H7 (cell line): ENCODE results near the gene ILKAP. TPM values are rescaled to one million over a fixed set of nuclear protein-coding genes. Genes with fewer than 3 reads are reported as not detected.

ENCODE experiments used
- DNase-seq: peaks from one replicate; pipeline ENCODE4 v3.0.0; 2012
- H3K27me3 ChIP-seq: 2 replicates; pipeline ENCODE4 v1.6.0; 2011; ENCODE audit warnings: mild to moderate bottlenecking, low read length; ENCODE audit not compliant: control insufficient read depth, insufficient read depth
- H3K36me3 ChIP-seq: replicated peaks from 2 replicates; pipeline ENCODE4 v1.5.1; 2011; ENCODE audit warnings: low read length; ENCODE audit not compliant: control insufficient read depth, insufficient read depth
- H3K4me3 ChIP-seq: 2 replicates; pipeline ENCODE4 v1.5.1; 2011; ENCODE audit warnings: low read depth, mild to moderate bottlenecking, control low read depth, low read length, moderate library complexity; ENCODE audit not compliant: insufficient read depth
- total RNA-seq: library from RNA; depleted of rRNA; stranded (reverse); fragments of >200 nt; shearing (Covaris generic); gene quantifications from 2 replicates; pipeline ENCODE4 v1.2.3, GENCODE V29; 2014

Gene ILKAP
- total RNA-seq, 1 experiment from 2014 or later = 12.8 TPM

DNA sequence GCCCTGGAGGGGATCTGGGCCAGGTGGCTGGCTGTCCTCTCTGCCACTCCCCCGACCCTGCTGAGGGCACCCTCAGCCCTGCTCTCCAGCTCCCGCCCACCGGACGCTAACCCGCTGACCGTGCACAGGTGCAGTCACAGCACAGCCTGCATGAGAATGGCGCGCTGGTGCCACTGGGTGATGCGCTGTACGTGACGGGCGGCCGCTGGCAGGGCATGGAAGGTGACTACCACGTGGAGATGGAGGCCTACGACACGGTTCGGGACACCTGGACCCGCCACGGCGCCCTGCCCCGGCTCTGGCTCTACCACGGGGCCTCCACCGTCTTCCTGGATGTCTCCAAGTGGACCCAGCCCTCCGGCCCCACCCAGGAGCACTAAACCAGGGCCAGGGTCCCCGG lies 52.8 kb downstream of the ILKAP start:
- Histone ChIP-seq H3K4me3 (no peak overlapping the region), H3K27me3 (no peaks in the 10 kb centered on the region), H3K36me3 (no peaks in the 10 kb centered on the region)
- no peak for DNase-seq

DNA sequence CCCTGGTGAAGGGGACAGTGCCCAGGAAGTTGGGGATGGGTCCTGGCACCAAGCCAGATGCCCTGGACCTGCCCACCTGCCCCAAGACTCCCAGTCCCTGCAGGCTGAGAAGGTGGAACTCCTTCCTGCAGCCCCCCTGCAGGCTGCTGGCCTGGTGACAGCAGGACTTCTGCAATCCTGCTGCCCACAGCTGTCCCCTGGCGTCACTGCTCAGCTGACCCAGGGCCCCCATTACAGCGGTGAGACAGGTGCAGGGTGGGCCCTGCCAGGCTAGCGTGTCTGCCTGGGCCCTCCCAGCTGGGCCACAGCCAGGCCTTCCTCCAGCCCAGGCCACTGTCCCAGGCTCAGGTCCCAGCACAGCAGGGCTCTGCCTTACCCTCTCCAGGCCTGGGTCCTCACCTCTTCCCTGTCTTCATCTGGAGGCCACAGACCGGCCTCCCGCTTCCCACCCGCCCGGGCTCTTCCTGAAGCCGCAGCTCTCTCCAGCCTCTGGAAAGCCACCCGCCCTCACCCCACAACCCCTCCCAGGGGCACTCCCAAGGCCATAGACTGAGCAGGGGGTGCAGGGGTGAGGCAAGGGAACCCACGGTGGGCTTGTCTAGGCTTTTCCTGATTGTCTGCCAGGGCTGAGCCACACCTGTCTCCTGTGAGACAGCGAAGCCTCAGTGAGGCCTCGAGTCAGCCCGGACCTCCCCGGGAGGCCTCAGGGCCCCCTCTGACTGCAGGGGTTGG lies 53.5 kb downstream of the ILKAP start:
- Histone ChIP-seq H3K4me3 (no peak overlapping the region), H3K27me3 (no peaks in the 10 kb centered on the region), H3K36me3 (no peaks in the 10 kb centered on the region)
- DNase-seq = no peak

DNA sequence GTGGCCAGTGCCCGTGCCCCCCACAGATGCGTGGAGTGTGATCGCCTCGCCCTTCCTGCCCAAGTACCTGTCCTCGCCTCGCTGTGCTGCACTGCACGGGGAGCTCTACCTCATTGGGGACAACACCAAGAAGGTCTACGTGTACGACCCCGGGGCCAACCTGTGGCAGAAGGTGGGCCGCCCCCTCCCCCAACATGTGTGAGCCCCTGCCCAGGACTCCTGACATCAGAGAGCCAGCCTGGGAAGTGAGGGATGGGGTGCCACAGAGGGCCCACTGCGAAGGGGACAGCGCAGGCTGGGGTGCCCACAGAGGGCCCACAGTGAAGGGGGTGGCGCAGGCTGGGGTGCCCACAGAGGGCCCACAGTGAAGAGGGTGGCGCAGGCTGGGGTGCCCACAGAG lies 54.5 kb downstream of the ILKAP start:
- no peaks in the 10 kb centered on the region for H3K27me3 ChIP-seq
- H3K36me3 ChIP-seq = no peaks in the 10 kb centered on the region
- DNase-seq = no peak
- H3K4me3 ChIP-seq = no peak overlapping the region

DNA sequence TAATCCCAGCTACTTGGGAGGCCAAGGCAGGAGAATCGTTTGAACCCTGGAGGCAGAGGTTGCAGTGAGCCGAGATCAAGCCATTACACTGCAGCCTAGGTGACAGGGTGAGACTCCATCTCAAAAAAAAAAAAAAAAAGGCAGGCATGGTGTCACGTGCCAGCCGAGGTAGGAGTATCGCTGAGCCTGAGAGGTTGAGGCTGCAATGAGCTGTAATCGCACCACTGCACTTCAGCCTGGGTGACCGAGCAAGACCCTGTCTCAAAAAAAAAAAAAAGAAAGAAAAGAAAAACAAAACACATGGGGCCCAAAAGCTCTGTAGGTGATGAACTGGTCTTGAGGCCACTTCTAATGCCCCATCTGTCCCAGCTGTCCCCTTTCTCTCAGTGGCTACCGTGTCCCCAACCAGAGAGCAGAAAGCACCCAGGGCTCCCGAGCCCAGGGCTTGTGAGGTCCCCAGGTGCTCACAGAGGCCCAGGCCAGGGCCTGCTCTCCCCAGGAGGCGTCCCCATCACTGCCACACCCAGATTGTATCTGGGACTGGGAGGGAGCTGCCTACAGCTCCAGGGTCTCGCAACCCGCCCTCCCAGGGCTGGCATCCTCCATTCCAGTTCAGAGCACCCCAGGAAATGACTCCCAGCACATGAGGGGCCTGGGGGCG lies 56.5 kb downstream of the ILKAP start:
- no peak for DNase-seq
- no peaks in the 10 kb centered on the region for H3K36me3 ChIP-seq
- no peaks in the 10 kb centered on the region for H3K27me3 ChIP-seq
- H3K4me3 ChIP-seq = no peak overlapping the region

DNA sequence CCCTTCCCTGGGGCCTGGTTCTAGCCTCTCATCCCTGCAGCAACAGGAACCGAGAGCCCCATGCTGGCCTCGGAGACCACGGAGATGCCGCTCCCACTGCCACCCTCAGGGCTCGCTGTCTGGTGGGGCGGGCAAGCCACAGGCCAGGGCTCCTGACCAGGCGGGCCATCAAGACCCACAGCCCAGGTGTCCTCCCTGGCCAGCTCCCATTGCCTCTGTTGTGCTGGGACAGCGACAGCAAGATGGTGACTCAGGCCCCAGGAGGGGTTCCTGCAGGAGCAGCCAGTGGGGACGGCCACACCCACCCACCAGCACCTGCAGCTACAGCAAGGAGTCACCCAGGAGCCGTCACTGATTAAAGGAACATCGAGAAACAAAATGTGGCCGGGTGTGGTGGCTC lies 57.6 kb downstream of the ILKAP start:
- no peak overlapping the region for H3K4me3 ChIP-seq
- no peak for DNase-seq
- no peaks in the 10 kb centered on the region for H3K27me3 ChIP-seq
- no peaks in the 10 kb centered on the region for H3K36me3 ChIP-seq

GRCh38 chr2:238145046-238145445 lies 58.4 kb downstream of the ILKAP start:
- Histone ChIP-seq H3K4me3 (no peak overlapping the region), H3K36me3 (no peaks in the 10 kb centered on the region), H3K27me3 (no peaks in the 10 kb centered on the region)
- DNase-seq = no peak

GRCh38 chr2:238144262-238144661 lies 59.2 kb downstream of the ILKAP start:
- H3K4me3 ChIP-seq = no peak overlapping the region
- DNase-seq = no peak
- no peaks in the 10 kb centered on the region for H3K27me3 ChIP-seq
- H3K36me3 ChIP-seq = no peaks in the 10 kb centered on the region

DNA sequence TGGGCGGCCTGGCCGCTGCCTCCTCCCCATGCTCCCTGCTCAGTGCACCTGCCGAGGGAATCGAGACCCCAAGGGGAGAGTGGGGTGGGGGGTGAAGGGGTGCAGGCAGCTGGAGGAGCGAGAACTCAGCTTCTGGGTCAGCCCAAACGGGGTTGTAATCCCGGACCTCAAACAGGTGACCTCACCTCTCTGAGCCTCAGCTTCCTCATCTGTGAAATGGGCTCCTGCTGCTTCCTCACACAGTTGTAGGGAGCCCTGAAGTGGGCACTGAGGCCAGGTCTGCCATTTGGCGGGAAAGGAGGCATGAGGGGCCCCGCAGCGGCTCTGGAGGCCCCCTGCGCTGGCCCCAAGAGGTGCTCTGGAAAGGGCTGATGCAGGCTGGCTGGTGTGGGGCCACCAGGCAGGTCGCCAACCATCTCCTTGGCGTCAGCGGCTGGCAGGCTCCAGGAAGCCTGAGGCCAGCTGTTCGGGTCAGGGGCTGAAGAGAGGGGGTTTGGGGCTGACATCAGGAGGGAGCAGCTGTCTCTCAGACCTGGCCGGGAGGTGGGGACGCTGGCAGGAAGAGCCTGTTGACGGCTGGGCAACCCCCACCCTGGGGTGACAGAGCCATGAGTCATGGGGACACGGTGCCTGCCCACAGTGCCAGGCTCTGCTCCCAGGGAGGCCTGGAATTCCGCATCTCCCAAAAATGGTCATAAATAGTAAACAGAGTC lies 60.1 kb downstream of the ILKAP start:
- DNase-seq = no peak
- Histone ChIP-seq H3K4me3 (no peak overlapping the region), H3K36me3 (no peaks in the 10 kb centered on the region), H3K27me3 (no peaks in the 10 kb centered on the region)

DNA sequence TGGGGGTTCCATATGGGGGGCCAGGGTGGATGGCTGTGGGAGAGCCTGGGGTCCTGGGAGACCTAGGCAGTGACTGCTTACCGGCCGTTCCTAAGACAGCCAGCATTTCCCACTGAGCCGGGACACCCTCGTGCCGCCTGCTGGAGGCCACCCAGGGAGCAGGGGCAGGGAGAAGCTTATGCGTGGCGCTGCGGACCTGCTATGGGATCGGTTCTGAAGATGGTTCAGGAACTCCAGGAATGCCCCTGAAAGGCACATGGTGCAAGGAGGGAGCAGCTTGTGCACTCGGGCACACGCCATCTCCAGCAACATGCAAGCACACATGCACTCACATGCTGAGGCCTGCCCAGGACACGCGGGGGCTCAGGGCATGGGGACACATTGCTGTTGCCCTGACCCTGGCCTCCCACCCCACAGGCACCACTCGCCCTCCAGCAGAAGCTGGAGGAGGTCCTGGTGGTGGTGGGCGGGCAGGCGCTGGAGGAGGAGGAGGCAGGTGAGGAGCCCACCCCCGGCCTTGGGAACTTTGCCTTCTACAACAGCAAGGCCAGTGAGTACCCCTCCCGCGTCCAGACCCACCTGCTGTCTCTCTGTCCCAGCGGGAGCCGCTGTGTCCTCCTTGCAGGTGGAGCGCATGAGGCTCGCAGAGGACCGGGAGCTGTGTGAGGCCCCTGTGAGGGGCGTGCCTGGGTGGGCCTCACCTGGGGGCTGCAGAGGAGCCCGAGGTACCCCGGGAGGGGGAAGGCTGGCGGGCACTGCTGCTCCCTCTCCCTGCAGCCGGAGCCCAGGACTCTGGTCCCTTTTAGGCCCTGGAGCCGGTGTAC lies 60.9 kb downstream of the ILKAP start:
- no peak overlapping the region for H3K4me3 ChIP-seq
- DNase-seq = no peak
- no peaks in the 10 kb centered on the region for H3K27me3 ChIP-seq
- no peaks in the 10 kb centered on the region for H3K36me3 ChIP-seq

DNA sequence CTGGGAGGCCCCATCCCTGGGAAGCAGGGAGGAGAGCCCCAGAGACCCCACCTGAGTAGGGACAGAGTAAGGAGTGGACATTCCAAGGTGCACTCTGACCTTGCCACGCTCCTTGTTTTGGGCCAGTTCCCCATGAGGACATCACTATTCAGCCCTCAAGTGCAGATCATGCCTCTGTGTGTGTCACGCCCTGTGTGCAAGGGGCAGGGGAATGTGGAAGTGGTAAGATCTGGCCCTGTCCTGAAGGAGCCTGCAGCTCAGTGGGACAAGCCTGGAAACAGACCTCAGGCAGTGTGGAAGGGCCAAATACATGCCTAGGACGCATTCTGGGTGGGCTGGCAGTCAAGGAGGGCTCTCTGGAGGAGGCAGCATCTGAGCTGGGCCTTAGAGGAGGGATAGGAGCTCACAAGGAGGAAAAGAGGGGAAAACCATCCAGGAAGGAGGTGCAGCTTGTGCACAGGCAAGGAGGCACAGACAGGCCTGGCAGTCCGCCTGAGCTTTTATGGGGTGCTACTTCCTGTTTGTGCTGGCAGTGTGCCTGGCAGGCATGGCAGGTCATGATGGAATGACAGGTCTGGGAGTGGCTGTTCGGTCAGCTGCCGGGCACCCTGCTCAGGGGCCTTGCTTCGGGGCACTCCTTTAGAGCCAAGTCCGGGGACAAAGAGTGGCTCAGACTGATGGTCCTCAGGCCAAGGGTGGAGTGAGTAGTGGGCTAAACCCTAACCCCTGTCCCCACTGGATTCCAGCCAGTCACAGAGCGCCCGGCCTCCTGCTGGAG lies 61.8 kb downstream of the ILKAP start:
- H3K27me3 ChIP-seq = no peaks in the 10 kb centered on the region
- H3K36me3 ChIP-seq = no peaks in the 10 kb centered on the region
- no peak for DNase-seq
- no peak overlapping the region for H3K4me3 ChIP-seq

DNA sequence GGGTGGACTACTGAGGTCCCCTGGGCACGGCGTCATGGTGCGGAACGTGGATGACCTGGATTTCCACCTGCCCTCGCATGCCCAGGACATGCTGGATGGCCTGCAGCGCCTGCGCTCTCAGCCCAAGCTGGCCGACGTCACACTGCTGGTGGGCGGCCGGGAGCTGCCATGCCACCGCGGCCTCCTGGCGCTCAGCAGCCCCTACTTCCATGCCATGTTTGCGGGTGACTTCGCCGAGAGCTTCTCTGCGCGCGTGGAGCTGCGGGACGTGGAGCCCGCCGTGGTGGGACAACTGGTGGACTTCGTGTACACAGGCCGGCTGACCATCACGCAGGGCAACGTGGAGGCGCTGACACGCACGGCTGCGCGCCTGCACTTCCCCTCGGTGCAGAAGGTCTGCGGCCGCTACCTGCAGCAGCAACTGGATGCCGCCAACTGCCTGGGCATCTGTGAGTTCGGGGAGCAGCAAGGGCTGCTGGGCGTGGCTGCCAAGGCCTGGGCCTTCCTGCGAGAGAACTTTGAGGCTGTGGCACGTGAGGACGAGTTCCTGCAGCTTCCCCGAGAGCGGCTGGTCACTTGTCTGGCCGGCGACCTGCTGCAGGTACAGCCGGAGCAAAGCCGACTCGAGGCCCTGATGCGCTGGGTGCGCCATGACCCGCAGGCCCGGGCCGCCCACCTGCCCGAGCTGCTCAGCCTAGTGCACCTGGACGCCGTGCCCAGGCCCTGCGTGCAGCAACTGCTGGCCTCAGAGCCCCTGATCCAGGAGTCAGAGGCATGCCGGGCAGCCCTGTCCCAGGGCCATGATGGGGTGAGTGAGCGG lies 62.6 kb downstream of the ILKAP start:
- Histone ChIP-seq H3K36me3 (no peaks in the 10 kb centered on the region), H3K27me3 (no peaks in the 10 kb centered on the region), H3K4me3 (no peak overlapping the region)
- DNase-seq = no peak

DNA sequence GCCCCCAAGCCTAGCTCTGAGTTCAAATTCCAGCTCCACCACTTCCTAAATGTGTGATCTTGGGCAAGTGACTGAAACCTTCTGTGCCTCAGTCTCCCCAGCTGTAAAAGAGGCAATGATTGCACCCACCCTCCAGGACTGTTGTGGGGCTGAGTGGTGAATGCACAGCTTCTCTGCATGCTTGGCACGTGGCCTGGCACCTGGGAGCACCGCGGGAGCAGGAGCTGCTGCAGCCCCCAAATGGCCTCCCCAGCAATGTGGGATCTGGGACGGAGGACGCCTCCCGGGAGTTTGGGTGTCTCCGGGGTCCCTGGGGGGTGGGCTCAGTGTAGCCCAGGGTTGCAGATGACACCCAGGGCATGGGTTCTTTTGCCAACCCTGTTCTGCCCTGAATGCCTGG lies 63.5 kb downstream of the ILKAP start:
- DNase-seq = no peak
- Histone ChIP-seq H3K27me3 (no peaks in the 10 kb centered on the region), H3K4me3 (no peak overlapping the region), H3K36me3 (no peaks in the 10 kb centered on the region)
